GM12801 (cell line): ENCODE data around the gene MKI67.

Source experiments
- TF ChIP-seq, protein P1 (sequence below): IDR thresholded peaks from one replicate; pipeline ENCODE4 v1.5.1; 2011; ENCODE audit warnings: control low read depth; ENCODE audit not compliant: insufficient read length; ENCODE audit errors: extremely low read depth

MKI67 gene

GRCh38 chr10:128055061-128055868, 71.0 kb downstream of the MKI67 start:
- TF ChIP-seq, protein P1, sequence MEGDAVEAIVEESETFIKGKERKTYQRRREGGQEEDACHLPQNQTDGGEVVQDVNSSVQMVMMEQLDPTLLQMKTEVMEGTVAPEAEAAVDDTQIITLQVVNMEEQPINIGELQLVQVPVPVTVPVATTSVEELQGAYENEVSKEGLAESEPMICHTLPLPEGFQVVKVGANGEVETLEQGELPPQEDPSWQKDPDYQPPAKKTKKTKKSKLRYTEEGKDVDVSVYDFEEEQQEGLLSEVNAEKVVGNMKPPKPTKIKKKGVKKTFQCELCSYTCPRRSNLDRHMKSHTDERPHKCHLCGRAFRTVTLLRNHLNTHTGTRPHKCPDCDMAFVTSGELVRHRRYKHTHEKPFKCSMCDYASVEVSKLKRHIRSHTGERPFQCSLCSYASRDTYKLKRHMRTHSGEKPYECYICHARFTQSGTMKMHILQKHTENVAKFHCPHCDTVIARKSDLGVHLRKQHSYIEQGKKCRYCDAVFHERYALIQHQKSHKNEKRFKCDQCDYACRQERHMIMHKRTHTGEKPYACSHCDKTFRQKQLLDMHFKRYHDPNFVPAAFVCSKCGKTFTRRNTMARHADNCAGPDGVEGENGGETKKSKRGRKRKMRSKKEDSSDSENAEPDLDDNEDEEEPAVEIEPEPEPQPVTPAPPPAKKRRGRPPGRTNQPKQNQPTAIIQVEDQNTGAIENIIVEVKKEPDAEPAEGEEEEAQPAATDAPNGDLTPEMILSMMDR = no peak

- TF ChIP-seq, protein P1 = no peak
Measured at GRCh38 chr10:128054163-128054970, 71.9 kb downstream of the MKI67 start.

DNA sequence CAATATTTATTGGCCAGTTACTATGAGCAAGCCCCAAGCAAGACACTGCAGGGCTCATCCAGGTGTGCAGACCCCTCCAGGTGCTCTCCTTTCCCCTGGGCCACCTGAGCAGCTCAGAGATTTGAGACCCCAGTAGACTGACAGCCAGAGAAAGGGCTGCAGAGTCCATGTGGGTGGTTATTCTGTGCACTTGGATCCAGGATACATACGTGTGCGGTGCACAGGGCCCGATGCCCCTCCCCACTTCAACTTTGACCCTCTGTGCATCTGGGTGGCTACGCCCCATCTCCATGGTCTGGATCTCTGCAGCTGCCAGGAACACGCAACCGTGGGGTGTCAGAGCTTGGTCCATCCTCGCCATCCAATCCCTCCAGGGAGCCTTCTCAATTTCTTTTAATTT, 72.9 kb downstream of the MKI67 start:
- TF ChIP-seq, protein P1 = no peak

- TF ChIP-seq, protein P1 = no peak
Measured at GRCh38 chr10:128052696-128053095, 73.5 kb downstream of the MKI67 start.

DNA sequence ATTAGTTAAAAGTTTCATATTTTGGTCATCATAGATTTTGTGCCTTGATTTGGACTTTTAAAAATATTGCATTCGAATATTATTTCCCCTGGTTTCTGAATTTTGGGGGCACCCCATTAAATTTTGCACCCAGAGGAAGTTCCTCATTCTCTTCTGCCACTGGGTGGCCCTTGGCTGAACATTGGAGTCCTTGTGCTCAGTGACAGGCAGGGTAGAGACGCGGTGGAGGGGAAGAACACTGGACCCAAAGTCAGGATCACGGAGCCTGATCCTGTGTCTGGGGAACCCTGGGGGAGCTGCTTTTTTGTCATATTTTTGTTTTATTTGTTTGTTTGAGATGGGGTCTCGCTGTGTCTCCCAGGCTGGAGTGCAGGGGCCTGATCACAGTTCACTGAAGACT, 74.7 kb downstream of the MKI67 start:
- TF ChIP-seq, protein P1 = no peak

GRCh38 chr10:128050936-128051335, 75.3 kb downstream of the MKI67 start:
- TF ChIP-seq, protein P1 = no peak

DNA sequence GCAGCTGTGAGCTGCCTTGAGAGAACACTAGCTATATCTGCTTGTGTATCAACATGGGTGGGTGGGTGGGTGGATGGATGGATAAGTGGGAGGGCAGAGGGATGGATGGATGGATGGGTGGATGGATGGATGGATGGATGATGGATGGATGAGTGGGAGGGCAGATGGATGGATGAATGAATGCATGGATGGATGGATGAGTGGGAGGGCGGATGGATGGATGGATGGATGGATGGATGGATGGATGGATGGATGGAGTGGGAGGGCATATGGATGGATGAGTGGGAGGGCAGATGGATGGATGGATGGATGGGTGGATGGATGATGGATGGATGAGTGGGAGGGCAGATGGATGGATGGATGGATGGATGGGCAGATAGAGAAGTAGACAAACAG, 76.1 kb downstream of the MKI67 start:
- TF ChIP-seq, protein P1 = no peak
